DMS153 (cell line): ENCODE results near the gene DYRK4.

Source experiments
- DNase-seq: peaks from one replicate; lab custom pipeline; 2025; lab: John Stamatoyannopoulos, UW

Gene DYRK4

GRCh38 chr12:4564818-4565217 lies 2.8 kb downstream of the DYRK4 start:
- DNase-seq, result no peak

- DNase-seq, result no peak
Measured at GRCh38 chr12:4566474-4566873, 4.5 kb downstream of the DYRK4 start.

DNA sequence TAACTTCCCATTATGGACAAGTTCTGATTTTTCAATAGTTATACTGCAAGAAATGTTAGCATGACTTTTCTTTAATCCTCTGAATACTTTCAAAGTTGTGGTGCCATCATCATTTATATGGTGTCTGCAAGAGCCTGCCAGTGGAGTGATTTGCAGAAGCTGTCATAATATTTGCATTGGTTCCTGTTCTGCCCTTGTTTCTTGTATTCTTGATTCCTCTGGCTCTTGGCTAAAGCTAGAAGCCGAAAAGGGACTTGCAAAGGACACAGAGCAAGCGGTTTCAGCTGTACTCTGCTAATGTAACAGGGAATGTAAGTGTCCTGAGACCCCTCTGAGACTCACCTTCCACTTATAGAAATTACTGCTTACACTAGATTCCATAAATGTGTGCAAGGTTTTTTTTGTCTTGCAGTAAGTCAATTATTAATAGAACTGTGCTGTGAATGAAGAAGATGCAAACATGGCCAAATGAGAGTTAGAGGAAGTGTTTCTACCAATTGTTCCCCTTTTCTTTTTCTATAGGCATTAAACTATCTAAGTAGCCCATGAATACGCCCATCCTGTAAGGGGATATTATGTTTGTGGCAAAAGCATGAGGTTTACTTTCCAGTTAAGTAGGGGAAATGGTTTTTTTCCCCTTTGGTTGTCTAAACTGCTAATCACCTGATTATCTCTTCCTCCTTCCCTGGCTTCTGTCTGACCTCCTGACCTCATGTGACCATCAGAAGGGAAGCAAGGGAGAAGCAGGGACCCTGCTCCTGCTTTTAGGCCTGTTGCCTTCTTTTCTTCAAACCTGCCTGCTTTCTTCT lies 5.3 kb downstream of the DYRK4 start:
- DNase-seq, result no peak

GRCh38 chr12:4569261-4569660 lies 7.3 kb downstream of the DYRK4 start:
- no peak for DNase-seq

- DNase-seq, result no peak
Measured at GRCh38 chr12:4572680-4573079, 10.7 kb downstream of the DYRK4 start.

- DNase-seq, result no peak
Measured at GRCh38 chr12:4579305-4580102, 17.5 kb downstream of the DYRK4 start.

DNA sequence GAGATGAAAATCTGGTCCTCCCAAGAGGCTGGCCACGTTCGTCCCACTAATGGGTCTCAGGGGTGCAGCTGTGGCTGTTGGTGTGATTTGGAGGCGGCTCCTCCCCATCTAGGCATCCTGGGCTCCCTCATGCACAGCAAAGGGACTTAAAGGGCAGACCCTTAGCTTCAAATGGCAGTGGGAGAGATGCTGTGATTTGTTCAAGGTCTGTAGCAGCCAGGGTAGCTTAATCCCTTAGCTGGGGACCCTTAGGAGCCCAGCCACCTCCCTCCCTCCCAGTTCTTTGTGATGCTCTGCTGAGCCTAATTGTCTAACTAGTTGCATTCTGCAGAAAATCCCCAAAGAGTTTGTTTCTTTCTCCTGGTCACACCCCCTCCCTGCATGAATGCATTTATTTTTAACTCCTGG lies 18.3 kb downstream of the DYRK4 start:
- no peak for DNase-seq

DNA sequence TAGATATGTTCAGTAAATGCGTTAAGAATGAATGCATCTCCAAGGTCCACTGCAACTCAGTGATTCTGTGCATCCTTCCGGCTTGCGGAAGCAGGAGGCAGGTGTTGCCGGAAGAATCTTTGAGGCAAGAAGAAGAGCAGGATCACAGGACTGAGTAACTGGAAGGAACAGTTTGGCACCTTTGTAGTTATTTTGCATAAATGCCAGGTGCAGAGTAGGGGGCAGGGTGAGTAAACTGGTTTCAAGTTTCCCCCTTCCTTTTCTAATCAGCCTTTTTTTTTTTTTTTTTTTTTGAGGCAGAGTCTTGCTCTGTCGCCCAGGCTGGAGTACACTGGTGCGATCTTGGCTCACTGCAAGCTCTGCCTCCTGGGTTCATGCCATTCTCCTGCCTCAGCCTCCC lies 22.3 kb downstream of the DYRK4 start:
- no peak for DNase-seq

DNA sequence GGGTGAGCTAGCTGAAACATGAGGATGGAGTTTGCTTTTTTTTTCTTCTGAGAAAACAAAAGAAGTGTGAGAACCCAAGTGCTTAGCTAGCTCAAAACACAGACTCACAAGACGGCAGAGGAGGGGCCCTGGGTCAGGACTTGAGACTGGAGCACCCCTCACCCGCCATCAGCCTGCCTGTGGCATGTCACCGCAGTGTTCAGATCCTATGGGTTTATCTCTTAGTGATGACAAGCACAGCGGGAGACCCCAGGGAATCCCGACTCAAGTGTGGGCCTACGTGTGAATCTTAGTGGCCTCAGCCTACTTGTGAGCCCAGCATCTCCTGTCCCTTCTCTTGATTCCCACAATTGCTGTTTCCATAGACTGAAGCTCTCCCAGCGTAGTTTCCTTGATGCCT lies 22.9 kb downstream of the DYRK4 start:
- no peak for DNase-seq

DNA sequence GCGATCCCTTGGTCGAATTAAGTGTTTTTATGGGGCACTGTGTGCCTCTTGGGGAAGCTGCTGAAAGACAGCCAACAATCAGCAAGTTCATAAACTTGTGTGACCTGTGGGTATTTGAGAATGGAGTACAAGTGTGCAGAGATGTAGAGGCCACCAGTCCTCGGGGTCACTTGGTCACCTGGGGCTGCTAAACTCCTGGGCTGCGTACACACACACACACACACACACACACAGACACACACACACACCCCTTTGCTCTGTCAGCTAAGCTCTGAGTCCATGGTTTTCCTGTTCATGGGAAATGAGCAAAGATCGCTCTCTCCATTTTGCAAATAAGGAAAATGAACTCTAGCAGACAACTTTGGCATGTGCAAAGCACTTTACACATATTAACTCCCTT lies 24.5 kb downstream of the DYRK4 start:
- no peak for DNase-seq

DNA sequence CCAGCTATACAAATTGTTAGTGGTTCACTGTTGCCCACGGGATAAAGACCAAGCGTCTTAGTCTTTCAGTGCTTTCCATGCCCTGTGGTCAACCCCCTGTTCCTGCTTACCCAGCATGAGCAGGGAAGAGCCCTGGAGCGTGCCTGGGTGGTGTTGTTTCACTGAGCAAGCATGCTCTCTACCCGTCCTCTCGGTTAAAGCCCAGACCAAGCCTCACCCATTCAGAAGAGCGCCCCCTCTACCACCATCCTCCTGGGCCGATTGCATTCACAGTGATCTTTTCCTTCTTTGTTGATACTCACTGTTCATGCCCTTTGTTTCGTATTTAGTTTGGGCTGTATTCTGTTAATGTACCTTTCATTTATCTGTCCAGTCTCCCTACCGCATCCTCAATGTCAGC lies 25.1 kb downstream of the DYRK4 start:
- DNase-seq, result no peak

DNA sequence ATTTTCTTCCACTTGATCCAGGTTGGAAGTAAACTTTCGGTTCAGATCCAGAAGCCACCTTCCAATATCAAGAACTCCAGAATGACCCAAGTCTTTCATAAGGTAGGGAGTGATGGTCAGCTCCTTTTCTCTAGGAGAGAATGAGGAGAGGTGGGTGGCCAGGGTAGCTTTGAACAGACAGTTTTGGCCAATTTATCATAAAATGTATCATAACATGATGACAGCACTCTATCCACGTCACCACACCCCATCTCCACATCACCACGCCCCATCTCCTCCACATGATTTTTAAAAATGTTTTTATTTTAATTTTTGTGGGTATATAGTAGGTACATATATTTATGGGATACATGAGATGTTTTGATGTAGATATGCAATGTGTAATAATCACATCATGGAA lies 26.9 kb downstream of the DYRK4 start:
- no peak for DNase-seq

DNA sequence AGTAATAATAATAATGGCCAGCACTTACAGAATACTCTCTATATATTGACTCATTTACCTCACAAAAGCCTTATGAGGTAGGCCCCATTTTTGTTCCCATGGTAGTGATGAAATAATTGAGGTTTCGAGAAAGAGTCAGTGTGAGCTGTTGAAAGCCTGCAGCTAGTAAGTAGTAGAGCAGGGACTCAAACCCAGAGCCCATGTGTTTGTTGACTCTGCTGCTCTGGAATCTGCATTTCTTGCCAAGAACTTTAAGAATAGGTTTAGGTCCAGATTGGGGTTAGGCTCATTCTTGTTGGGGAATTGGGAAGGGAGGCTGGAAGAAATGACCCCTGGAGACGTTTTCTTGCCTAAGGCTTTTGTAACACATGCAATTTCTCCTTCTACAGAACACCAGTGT lies 27.9 kb downstream of the DYRK4 start:
- no peak for DNase-seq

DNA sequence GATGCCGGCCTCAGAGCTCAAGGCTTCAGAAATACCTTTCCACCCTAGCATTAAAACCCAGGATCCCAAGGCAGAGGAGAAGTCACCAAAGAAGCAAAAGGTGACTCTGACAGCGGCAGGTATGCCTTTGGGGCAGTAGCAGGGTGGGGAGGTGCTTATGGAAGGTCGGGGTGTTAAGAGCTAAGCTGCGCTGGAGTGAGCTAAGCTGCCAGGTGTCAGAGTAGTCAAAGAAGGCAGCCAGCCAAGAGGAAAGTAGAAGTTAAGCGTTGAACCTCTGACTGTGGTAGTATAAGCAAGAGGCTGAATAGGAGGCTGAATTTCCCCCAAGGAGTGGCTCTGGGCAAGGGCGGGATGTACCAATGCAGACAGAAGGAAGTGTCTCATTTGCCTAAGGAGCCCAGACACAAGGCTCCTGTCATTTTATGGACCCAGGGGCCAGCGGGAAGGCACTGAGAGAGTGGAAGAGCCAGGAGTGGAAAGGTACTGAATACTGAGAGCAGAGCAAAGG lies 29.2 kb downstream of the DYRK4 start:
- DNase-seq, result no peak

DNA sequence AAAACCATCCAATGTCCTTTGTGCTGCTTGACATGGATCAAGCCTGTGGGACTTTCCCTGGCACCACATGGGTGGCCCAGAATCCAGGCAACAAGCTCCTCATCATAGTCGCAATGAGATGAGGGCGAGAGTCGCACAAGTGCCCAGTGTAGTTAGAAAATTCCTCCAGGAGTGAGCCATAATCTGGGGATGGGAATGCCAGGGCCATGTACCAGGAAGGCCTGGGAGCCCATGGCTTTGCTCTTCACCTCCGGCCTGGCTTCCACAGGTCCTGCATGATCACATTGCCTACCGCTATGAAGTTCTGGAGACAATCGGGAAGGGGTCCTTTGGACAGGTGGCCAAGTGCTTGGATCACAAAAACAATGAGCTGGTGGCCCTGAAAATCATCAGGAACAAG lies 33.9 kb downstream of the DYRK4 start:
- DNase-seq, result no peak

- DNase-seq, result no peak
Measured at GRCh38 chr12:4603421-4603820, 41.4 kb downstream of the DYRK4 start.

- no peak for DNase-seq
Measured at GRCh38 chr12:4603946-4604345, 41.9 kb downstream of the DYRK4 start.

DNA sequence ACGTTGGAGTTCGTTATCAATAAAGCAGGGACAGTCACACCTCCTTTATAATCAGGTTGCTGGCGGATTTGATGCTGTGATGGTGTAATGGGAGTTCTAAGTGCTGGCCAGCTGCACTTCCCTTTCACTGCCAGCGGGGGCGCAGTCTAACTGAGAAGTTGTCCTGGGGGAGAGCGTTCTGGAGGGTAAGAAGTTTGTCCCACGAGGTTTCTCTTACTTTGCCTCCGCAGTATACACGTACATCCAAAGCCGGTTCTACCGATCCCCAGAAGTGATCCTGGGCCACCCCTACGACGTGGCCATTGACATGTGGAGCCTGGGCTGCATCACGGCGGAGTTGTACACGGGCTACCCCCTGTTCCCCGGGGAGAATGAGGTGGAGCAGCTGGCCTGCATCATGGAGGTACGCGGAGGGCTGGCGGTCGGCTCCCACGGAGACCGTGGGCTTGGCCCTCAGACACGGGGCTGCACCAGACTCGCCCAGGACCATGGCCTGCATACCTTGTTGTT lies 42.7 kb downstream of the DYRK4 start:
- peak; percentile 24 for DNase-seq

GRCh38 chr12:4607056-4607455 lies 45.0 kb downstream of the DYRK4 start:
- no peak for DNase-seq

DNA sequence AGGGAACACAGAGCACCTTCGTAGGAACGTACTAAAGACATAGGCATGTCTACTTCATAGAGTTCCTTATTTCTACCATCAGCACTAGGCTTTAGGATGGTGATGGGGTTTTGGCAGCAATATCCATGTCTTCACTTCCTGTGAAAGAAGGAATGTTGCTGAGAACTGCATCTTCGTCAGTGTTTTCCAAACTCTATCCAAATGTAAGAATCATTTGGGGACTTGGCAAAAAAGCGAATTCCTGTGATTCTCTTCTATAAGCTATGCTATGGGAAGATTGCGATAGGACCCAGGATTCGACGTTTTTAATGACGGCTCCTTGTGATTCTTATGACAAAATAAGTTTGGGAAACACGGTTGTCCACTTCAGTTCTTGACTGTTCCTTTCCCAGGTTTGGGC lies 47.1 kb downstream of the DYRK4 start:
- no peak for DNase-seq

GRCh38 chr12:4610481-4610880 lies 48.5 kb downstream of the DYRK4 start:
- no peak for DNase-seq

DNA sequence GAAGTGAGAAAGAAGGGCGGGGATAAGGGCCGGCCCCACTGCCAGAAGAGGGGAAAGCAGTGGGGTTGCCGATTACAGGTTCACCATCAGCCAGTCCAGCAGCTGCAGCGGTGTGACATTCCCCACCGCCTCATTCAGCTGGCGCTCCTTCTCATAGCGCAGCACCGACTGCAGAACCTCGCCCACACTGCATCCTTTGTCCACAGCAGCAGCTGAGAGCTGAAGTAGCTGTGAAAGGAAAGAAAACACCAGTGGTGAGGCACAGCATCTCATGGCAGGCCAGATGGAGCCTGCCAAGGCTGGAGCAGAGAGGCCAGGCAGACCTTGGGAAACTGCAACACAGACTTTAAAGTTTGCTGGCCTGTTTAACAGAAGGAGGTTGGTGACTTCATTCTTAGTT lies 53.7 kb downstream of the DYRK4 start:
- no peak for DNase-seq

GRCh38 chr12:4621511-4621910 lies 59.5 kb downstream of the DYRK4 start:
- DNase-seq, result peak; percentile 23
